Neural progenitor cell (in vitro differentiated cells): ENCODE results near the gene PYGO2. TPM values are rescaled to one million over a fixed set of nuclear protein-coding genes. Genes with fewer than 3 reads are reported as not detected.

Source experiments
- DNase-seq: peaks from one replicate; pipeline ENCODE4 v3.0.0-alpha.2; 2016; ENCODE audit warnings: low spot score
- H2AFZ ChIP-seq: fragments of 200-600 bp; sonication (generic); replicated peaks from 2 replicates; pipeline ENCODE4 v1.6.1; 2016; ENCODE audit warnings: antibody characterized with exemption
- H3F3A ChIP-seq: fragments of 200-600 bp; sonication (generic); 2 replicates; pipeline ENCODE4 v1.6.1; 2016; ENCODE audit warnings: antibody characterized with exemption, low read depth
- H3K27ac ChIP-seq: fragments of 200-600 bp; sonication (generic); 2 replicates; pipeline ENCODE4 v1.5.1; 2016; ENCODE audit warnings: mild to moderate bottlenecking
- H3K27me3 ChIP-seq: fragments of 200-600 bp; sonication (generic); 2 replicates; pipeline ENCODE4 v1.6.1; 2016; ENCODE audit warnings: mild to moderate bottlenecking, moderate library complexity
- H3K36me3 ChIP-seq: fragments of 200-600 bp; sonication (generic); 2 replicates; pipeline ENCODE4 v1.5.1; 2016
- H3K4me1 ChIP-seq: fragments of 200-600 bp; sonication (generic); 2 replicates; pipeline ENCODE4 v1.6.1; 2016; ENCODE audit warnings: mixed run types
- H3K4me2 ChIP-seq: fragments of 200-600 bp; sonication (generic); 2 replicates; pipeline ENCODE4 v1.6.1; 2016
- H3K4me3 ChIP-seq: fragments of 200-600 bp; sonication (generic); 2 replicates; pipeline ENCODE4 v1.5.1; 2016
- H3K79me2 ChIP-seq: fragments of 200-600 bp; sonication (generic); 2 replicates; pipeline ENCODE4 v1.6.1; 2016; ENCODE audit warnings: low read depth
- H3K9ac ChIP-seq: fragments of 200-600 bp; sonication (generic); 2 replicates; pipeline ENCODE4 v1.6.1; 2016
- H3K9me3 ChIP-seq: fragments of 200-600 bp; sonication (generic); 2 replicates; pipeline ENCODE4 v1.5.1; 2016; ENCODE audit warnings: low read depth
- H4K20me1 ChIP-seq: fragments of 200-600 bp; sonication (generic); 2 replicates; pipeline ENCODE4 v1.6.1; 2016; ENCODE audit warnings: low read depth
- H3K27ac Mint-ChIP-seq: 3 replicates; pipeline ENCODE4 v1.8.0; 2021; ENCODE audit warnings: mixed read lengths
- H3K27me3 Mint-ChIP-seq: 2 replicates; pipeline ENCODE4 v1.8.0; 2022; ENCODE audit warnings: low read depth, mild to moderate bottlenecking, inconsistent platforms, moderate library complexity, mixed read lengths; ENCODE audit not compliant: insufficient read depth
- H3K36me3 Mint-ChIP-seq: 3 replicates; pipeline ENCODE4 v1.8.0; 2021; ENCODE audit warnings: mixed read lengths
- H3K4me1 Mint-ChIP-seq: 3 replicates; pipeline ENCODE4 v1.8.0; 2021; ENCODE audit warnings: mixed read lengths
- H3K4me3 Mint-ChIP-seq: 3 replicates; pipeline ENCODE4 v1.8.0; 2021; ENCODE audit warnings: mild to moderate bottlenecking, moderate library complexity, mixed read lengths
- H3K9me3 Mint-ChIP-seq: 3 replicates; pipeline ENCODE4 v1.8.0; 2020; ENCODE audit warnings: mixed read lengths
- EZH2 ChIP-seq: fragments of 200-600 bp; sonication (generic); IDR thresholded peaks from 2 replicates; pipeline ENCODE4 v1.6.1; 2017; ENCODE audit warnings: antibody characterized with exemption, mild to moderate bottlenecking, moderate library complexity
- EZH2phosphoT487 ChIP-seq: fragments of 200-600 bp; sonication (generic); IDR thresholded peaks from 2 replicates; pipeline ENCODE4 v1.6.1; 2017; ENCODE audit warnings: antibody characterized with exemption
- total RNA-seq: library from RNA; depleted of rRNA; stranded (reverse); fragments of >200 nt; gene quantifications from 2 replicates; pipeline ENCODE4 v1.2.3, GENCODE V29; 2015; ENCODE audit warnings: low replicate concordance
- TF ChIP-seq, protein P1 (sequence below): fragments of 200-600 bp; sonication (generic); IDR thresholded peaks from 2 replicates; pipeline ENCODE4 v1.5.1; 2017; ENCODE audit warnings: antibody characterized with exemption, mild to moderate bottlenecking

PYGO2 gene
- total RNA-seq, 1 donor from 2014 or later = 32.1 TPM

DNA sequence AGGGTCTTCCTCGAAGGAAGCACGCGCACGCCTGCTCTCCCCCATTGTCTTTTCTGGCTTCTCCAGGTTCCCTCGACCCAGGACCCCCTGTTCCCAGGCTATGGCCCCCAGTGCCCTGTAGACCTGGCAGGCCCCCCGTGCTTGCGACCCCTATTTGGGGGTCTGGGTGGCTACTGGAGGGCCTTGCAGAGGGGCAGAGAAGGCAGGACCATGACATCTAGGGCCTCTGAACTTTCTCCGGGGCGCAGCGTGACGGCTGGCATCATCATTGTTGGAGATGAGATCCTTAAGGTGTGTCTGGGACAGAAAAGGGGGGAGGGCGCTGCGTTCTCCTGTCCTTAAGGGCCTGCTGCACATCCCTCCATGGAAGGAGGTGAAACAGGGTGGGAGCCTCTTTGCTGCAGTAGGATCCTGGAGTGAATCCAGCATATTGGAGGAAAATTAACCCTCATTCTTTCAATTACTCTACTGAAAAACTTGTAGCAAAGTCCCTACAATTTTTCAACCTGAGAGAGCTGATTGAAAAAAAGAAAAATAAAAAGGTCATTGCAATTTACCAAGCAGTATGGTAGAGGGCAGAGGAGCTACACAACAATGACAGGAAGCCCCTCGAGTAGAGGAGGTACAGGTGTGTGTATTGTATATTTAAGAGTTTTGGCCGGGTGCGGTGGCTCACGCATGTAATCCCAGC, 22.3 kb upstream of the PYGO2 start:
- Mint-ChIP-seq H3K27me3 (peaks cover 5% of the 10 kb centered on the region), H3K4me3 (no peak overlapping the region), H3K27ac (peak overlapping the region; percentile 31), H3K9me3 (no peaks in the 10 kb centered on the region), H3K36me3 (peaks cover 17% of the 10 kb centered on the region), H3K4me1 (peaks cover 8% of the 10 kb centered on the region)
- no peak for DNase-seq
- no peak overlapping the region for H2AFZ ChIP-seq
- peaks cover 96% of the 10 kb centered on the region for H3K79me2 ChIP-seq
- H3K4me3 ChIP-seq = peak overlapping the region; percentile 87
- peak overlapping the region; percentile 91 for H3K9ac ChIP-seq
- peaks cover 13% of the 10 kb centered on the region for H4K20me1 ChIP-seq
- H3K4me1 ChIP-seq = peaks cover 15% of the 10 kb centered on the region
- H3K36me3 ChIP-seq = peaks cover 7% of the 10 kb centered on the region
- H3K9me3 ChIP-seq = no peaks in the 10 kb centered on the region
- H3K27ac ChIP-seq = no peak overlapping the region
- TF ChIP-seq EZH2phosphoT487 (no peak), EZH2 (no peak)
- TF ChIP-seq, protein P1, sequence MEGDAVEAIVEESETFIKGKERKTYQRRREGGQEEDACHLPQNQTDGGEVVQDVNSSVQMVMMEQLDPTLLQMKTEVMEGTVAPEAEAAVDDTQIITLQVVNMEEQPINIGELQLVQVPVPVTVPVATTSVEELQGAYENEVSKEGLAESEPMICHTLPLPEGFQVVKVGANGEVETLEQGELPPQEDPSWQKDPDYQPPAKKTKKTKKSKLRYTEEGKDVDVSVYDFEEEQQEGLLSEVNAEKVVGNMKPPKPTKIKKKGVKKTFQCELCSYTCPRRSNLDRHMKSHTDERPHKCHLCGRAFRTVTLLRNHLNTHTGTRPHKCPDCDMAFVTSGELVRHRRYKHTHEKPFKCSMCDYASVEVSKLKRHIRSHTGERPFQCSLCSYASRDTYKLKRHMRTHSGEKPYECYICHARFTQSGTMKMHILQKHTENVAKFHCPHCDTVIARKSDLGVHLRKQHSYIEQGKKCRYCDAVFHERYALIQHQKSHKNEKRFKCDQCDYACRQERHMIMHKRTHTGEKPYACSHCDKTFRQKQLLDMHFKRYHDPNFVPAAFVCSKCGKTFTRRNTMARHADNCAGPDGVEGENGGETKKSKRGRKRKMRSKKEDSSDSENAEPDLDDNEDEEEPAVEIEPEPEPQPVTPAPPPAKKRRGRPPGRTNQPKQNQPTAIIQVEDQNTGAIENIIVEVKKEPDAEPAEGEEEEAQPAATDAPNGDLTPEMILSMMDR = no peak
- H3K27me3 ChIP-seq = no peaks in the 10 kb centered on the region
- H3F3A ChIP-seq = peaks cover 34% of the 10 kb centered on the region
- peak overlapping the region; percentile 97 for H3K4me2 ChIP-seq

DNA sequence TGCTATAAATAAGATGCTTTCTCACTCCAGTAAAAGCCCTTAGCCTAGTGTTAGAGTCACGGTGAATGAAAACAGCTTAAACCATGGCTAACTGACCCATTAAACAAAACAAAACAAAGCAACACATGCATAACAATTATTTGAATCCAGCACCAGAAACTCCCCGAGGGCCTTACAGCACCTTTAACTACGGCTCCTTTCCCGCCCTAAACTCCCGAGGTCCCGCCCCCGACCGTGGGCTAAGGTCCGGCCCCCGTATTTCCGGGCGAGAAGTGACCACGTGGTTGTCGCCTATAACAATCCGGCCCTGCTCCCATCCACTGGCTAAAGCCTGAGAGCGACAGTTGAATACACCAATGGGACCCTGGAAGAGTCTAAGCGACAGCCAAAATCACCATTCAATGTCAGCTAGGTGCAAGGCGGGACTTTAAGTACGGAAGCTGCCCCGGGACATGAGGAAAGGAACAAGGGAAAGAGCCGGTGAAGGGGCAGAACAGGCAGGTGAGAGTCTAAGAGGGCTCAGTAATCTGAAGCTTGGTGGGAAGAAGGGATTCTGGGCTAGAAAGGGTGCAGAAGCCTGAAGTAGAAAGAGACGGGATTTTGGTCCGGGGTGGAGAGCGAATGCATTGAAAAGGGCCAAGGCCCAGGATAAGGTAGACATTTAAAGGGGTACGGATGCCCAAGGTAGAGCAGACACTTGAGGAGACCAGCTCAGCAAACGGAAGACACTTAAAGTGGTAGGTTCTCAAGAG, 21.5 kb upstream of the PYGO2 start, which contains the start of gene FLAD1:
Gene FLAD1, plus strand, starts transcription at position 448 of the 752 bp plus-strand sequence. CDS start 351 bp downstream, outside the sequence.
- DNase-seq = peak; percentile 100
- Histone ChIP-seq H3K4me2 (peak within 1 kb of the TSS; percentile 97), H2AFZ (no peak within 1 kb of the TSS), H3F3A (peaks cover 38% of the 10 kb centered on the region), H3K36me3 (peaks cover 9% of the 10 kb centered on the region), H3K27ac (no peak within 1 kb of the TSS), H3K4me1 (peaks cover 15% of the 10 kb centered on the region), H3K27me3 (no peaks in the 10 kb centered on the region), H3K9ac (peak within 1 kb of the TSS; percentile 91), H3K9me3 (no peaks in the 10 kb centered on the region), H3K4me3 (peak within 1 kb of the TSS; percentile 87), H3K79me2 (peaks cover 92% of the 10 kb centered on the region), H4K20me1 (peaks cover 8% of the 10 kb centered on the region)
- Mint-ChIP-seq H3K9me3 (no peaks in the 10 kb centered on the region), H3K36me3 (peaks cover 13% of the 10 kb centered on the region), H3K4me3 (no peak within 1 kb of the TSS), H3K27ac (peak within 1 kb of the TSS; percentile 31), H3K4me1 (peaks cover 7% of the 10 kb centered on the region), H3K27me3 (peaks cover 4% of the 10 kb centered on the region)
- TF ChIP-seq EZH2phosphoT487 = no peak
- no peak for TF ChIP-seq EZH2
- TF ChIP-seq, protein P1 = no peak

DNA sequence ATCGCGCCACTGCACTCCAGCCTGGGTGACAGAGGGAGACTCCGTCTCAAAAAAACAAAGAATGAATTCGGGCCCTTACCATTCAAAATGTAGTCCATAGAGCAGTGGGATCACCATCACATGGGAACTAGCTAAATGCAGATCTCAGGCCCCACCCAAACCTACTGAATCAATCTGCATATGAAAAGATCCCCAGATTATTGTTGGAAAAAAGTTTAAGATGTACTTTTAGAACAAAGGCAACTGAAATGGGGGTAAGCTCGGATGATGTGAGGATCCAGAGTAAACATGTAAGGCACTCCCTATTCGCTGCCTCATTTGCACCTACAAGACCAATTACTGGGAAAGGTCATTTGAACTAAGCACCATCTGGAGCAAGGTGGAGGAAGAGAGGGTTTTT, 20.8 kb upstream of the PYGO2 start:
- peaks cover 10% of the 10 kb centered on the region for H3K4me1 Mint-ChIP-seq
- peak overlapping the region; percentile 80 for H3K4me2 ChIP-seq
- H3K9me3 Mint-ChIP-seq = no peaks in the 10 kb centered on the region
- peaks cover 4% of the 10 kb centered on the region for H3K27me3 Mint-ChIP-seq
- peaks cover 10% of the 10 kb centered on the region for H4K20me1 ChIP-seq
- DNase-seq = no peak
- no peak overlapping the region for H3K27ac Mint-ChIP-seq
- no peak overlapping the region for H2AFZ ChIP-seq
- H3K4me1 ChIP-seq = peaks cover 15% of the 10 kb centered on the region
- no peaks in the 10 kb centered on the region for H3K27me3 ChIP-seq
- peaks cover 14% of the 10 kb centered on the region for H3K36me3 ChIP-seq
- H3K4me3 ChIP-seq = peak overlapping the region; percentile 87
- H3F3A ChIP-seq = peaks cover 39% of the 10 kb centered on the region
- no peak overlapping the region for H3K4me3 Mint-ChIP-seq
- peaks cover 14% of the 10 kb centered on the region for H3K36me3 Mint-ChIP-seq
- no peaks in the 10 kb centered on the region for H3K9me3 ChIP-seq
- H3K9ac ChIP-seq = peak overlapping the region; percentile 7
- TF ChIP-seq, protein P1 = no peak
- no peak for TF ChIP-seq EZH2
- no peak for TF ChIP-seq EZH2phosphoT487
- no peak overlapping the region for H3K27ac ChIP-seq
- H3K79me2 ChIP-seq = peaks cover 92% of the 10 kb centered on the region
